Measurements from ENCODE around the gene WNT10A.
A peak's percentile ranks its signal among the peaks of the same experiment; 100 is the strongest.

The WNT10A gene

GRCh38 chr2:218858671-218859555, 21.7 kb upstream of the WNT10A start:
- Mint-ChIP-seq H3K4me1 (peaks cover 38% of the 10 kb centered on the region), H3K27ac (no peak overlapping the region)

GRCh38 chr2:218859556-218859987, 21.1 kb upstream of the WNT10A start, which contains the start of gene WNT6:
Gene WNT6 (plus strand): TSS chr2:218859805. CDS start chr2:218860038, 233 bp downstream.
- no peaks in the 10 kb centered on the region for H3K9me3 Mint-ChIP-seq
- H3K27me3 Mint-ChIP-seq (ENCODE audit: low read depth): peaks cover 94% of the 10 kb centered on the region
- H3K4me1 Mint-ChIP-seq: peaks cover 38% of the 10 kb centered on the region

More at GRCh38 chr2:218858671-218859555, 21.7 kb upstream of the WNT10A start:
- Mint-ChIP-seq H3K36me3 (ENCODE audit: low read depth) (no peaks in the 10 kb centered on the region), H3K4me3 (peak overlapping the region; percentile 77 to 83 (median 81)), H3K27me3 (ENCODE audit: low read depth) (peaks cover 94% of the 10 kb centered on the region), H3K9me3 (no peaks in the 10 kb centered on the region)
- TF ChIP-seq, protein P1, sequence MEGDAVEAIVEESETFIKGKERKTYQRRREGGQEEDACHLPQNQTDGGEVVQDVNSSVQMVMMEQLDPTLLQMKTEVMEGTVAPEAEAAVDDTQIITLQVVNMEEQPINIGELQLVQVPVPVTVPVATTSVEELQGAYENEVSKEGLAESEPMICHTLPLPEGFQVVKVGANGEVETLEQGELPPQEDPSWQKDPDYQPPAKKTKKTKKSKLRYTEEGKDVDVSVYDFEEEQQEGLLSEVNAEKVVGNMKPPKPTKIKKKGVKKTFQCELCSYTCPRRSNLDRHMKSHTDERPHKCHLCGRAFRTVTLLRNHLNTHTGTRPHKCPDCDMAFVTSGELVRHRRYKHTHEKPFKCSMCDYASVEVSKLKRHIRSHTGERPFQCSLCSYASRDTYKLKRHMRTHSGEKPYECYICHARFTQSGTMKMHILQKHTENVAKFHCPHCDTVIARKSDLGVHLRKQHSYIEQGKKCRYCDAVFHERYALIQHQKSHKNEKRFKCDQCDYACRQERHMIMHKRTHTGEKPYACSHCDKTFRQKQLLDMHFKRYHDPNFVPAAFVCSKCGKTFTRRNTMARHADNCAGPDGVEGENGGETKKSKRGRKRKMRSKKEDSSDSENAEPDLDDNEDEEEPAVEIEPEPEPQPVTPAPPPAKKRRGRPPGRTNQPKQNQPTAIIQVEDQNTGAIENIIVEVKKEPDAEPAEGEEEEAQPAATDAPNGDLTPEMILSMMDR (IDR thresholded peaks at IDR 0.05; ENCODE audit: unreplicated experiment in 3 of 3): no peak

GRCh38 chr2:218859988-218860831, 20.4 kb upstream of the WNT10A start:
- TF ChIP-seq, protein P1 (IDR thresholded peaks at IDR 0.05; ENCODE audit: unreplicated experiment in 3 of 3): no peak
- no peaks in the 10 kb centered on the region for H3K36me3 Mint-ChIP-seq (ENCODE audit: low read depth)
- H3K27me3 Mint-ChIP-seq (ENCODE audit: low read depth): peaks cover 90% of the 10 kb centered on the region
- peaks cover 38% of the 10 kb centered on the region for H3K4me1 Mint-ChIP-seq
- H3K27ac Mint-ChIP-seq: no peak overlapping the region
- peak overlapping the region; percentile 80 to 86 (median 82) for H3K4me3 Mint-ChIP-seq
- no peaks in the 10 kb centered on the region for H3K9me3 Mint-ChIP-seq

More at GRCh38 chr2:218859556-218859987, 21.1 kb upstream of the WNT10A start, which contains the start of gene WNT6:
- H3K36me3 Mint-ChIP-seq (ENCODE audit: low read depth): no peaks in the 10 kb centered on the region
- peak within 1 kb of the TSS; percentile 81 to 86 (median 82) for H3K4me3 Mint-ChIP-seq
- TF ChIP-seq, protein P1 (IDR thresholded peaks at IDR 0.05; ENCODE audit: unreplicated experiment in 3 of 3): no peak
- H3K27ac Mint-ChIP-seq: no peak within 1 kb of the TSS

- Mint-ChIP-seq H3K27me3 (ENCODE audit: low read depth) (peaks cover 86% of the 10 kb centered on the region), H3K9me3 (no peaks in the 10 kb centered on the region), H3K4me1 (peaks cover 34% of the 10 kb centered on the region), H3K36me3 (ENCODE audit: low read depth) (no peaks in the 10 kb centered on the region), H3K4me3 (peak overlapping the region; percentile 26 to 40 (median 38)), H3K27ac (no peak overlapping the region)
- TF ChIP-seq, protein P1 (IDR thresholded peaks at IDR 0.05; ENCODE audit: unreplicated experiment in 3 of 3): no peak
These were observed 19.7 kb upstream of the WNT10A start for GRCh38 chr2:218860950-218861381.

DNA sequence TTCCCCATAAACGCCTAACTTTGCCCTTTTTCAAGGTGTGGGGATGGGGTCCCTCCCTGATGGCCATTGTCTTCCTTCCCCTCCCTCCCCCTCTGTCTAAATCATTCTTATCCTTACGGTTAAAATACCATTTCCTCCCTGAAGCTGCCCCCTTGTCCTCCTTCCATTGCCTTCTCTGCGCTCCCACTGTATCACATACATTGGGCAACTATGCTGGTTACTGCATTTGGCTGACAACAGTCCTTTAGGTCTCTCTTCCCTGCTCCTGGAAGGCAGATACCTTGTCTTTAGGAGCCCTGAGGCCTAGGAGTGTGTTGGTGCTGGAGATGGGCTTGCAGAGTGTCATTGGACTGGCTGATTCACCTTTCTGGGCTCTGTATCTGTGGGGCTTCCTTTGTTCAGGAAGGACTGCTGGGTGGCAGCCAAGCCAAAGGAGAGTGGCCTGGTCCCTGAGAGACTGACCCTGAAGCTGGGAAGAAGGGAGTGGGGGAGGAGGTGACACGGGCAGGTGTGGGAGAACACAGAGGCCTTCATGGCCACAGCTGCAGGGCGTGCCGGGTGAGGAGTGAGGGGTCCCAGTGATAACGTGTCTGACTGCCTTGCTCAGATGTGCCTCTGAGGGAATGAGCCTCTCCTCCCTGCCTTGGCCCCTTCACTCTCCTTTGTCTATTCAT, 18.9 kb upstream of the WNT10A start:
- Mint-ChIP-seq H3K27me3 (ENCODE audit: low read depth) (peaks cover 86% of the 10 kb centered on the region), H3K27ac (no peak overlapping the region)

More for the DNA sequence above, 18.9 kb upstream of the WNT10A start:
- TF ChIP-seq, protein P1 (IDR thresholded peaks at IDR 0.05; ENCODE audit: unreplicated experiment in 3 of 3): no peak
- peaks cover 26% of the 10 kb centered on the region for H3K4me1 Mint-ChIP-seq
- peak overlapping the region in 1 of 3 experiments; percentile 27 for H3K4me3 Mint-ChIP-seq
- H3K36me3 Mint-ChIP-seq (ENCODE audit: low read depth): no peaks in the 10 kb centered on the region
- no peaks in the 10 kb centered on the region for H3K9me3 Mint-ChIP-seq
